HepG2 (cell line): ENCODE results near the gene PNPLA2. TPM values are rescaled to one million over a fixed set of nuclear protein-coding genes. Genes with fewer than 3 reads are reported as not detected.

Experiments
- HNRNPL ChIP-seq: fragments of 200-400 bp; formaldehyde crosslinking; IDR thresholded peaks from 2 replicates; pipeline ENCODE4 v1.6.1; 2017; ENCODE audit warnings: mild to moderate bottlenecking, low read depth, low read length
- JUN ChIP-seq: sonication (generic); formaldehyde crosslinking; IDR thresholded peaks from 2 replicates; pipeline ENCODE4 v1.4.0; 2020; ENCODE audit warnings: mild to moderate bottlenecking, missing genetic modification reagents
- KLF12 ChIP-seq: sonication (generic); formaldehyde crosslinking; IDR thresholded peaks from 2 replicates; pipeline ENCODE4 v1.4.0; 2020; ENCODE audit warnings: missing genetic modification reagents, borderline replicate concordance
- KLF6 ChIP-seq: IDR thresholded peaks from 2 replicates; pipeline ENCODE4 v1.8.0; 2016; ENCODE audit warnings: missing biosample characterization, missing genetic modification reagents
- MTF1 ChIP-seq: sonication (generic); formaldehyde crosslinking; IDR thresholded peaks from 2 replicates; pipeline ENCODE4 v1.5.0; 2020; ENCODE audit warnings: missing genetic modification reagents
- NPAS2 ChIP-seq: sonication (generic); formaldehyde crosslinking; IDR thresholded peaks from 2 replicates; pipeline ENCODE4 v1.8.0; 2022; ENCODE audit warnings: mild to moderate bottlenecking, missing genetic modification reagents, borderline replicate concordance
- RBM22 ChIP-seq: fragments of 200-400 bp; formaldehyde crosslinking; optimal IDR thresholded peaks from 2 replicates; pipeline ENCODE3; 2017; ENCODE audit warnings: mild to moderate bottlenecking, low read length, moderate library complexity
- ZNF546 ChIP-seq: sonication (generic); formaldehyde crosslinking; conservative IDR thresholded peaks from 2 replicates; pipeline ENCODE4 v1.8.1; 2023; ENCODE audit warnings: mild to moderate bottlenecking, missing genetic modification reagents
- polyA plus RNA-seq, 8 experiments: library from polyadenylated mRNA; depleted of rRNA in 3 of 8; stranded (reverse) in 7 of 8; unstranded in 1 of 8; fragments of >200 nt; fragmentation: Illumina TruSeq in 4 of 8; extraction: Trizol in 4 of 8; gene quantifications; 2 replicates each; pipeline versions ENCODE4 v1.2.1 to v1.2.3, GENCODE V29; 2011 to 2016; ENCODE audit warnings: low read depth in 4 of 8, missing spikeins in 1 of 8, mixed read lengths in 1 of 8; ENCODE audit not compliant: insufficient read depth in 1 of 8
- total RNA-seq, 5 experiments: library from RNA; depleted of rRNA; stranded (reverse); fragments of >200 nt; fragmentation: Illumina TruSeq; extraction: Trizol; gene quantifications; 2 replicates each; pipeline ENCODE4 v1.2.3, GENCODE V29; 2016; ENCODE audit warnings: low read depth in 1 of 5
- TF ChIP-seq, protein P1 (sequence below): sonication (generic); formaldehyde crosslinking; IDR thresholded peaks from 2 replicates; pipeline ENCODE4 v1.4.0; 2020; ENCODE audit warnings: missing genetic modification reagents
- TF ChIP-seq, protein P2 (sequence below): sonication (generic); formaldehyde crosslinking; IDR thresholded peaks from 2 replicates; pipeline ENCODE4 v1.5.0; 2020; ENCODE audit warnings: mild to moderate bottlenecking, missing genetic modification reagents, borderline replicate concordance
- TF ChIP-seq, protein P3 (sequence below): sonication (generic); formaldehyde crosslinking; IDR thresholded peaks from 2 replicates; pipeline ENCODE4 v1.5.1; 2020; ENCODE audit warnings: mild to moderate bottlenecking, missing genetic modification reagents
- TF ChIP-seq, protein P4 (sequence below): fragments of 450-650 bp; IDR thresholded peaks from 2 replicates; pipeline ENCODE4 v1.6.1; 2016
- TF ChIP-seq, protein P5 (sequence below): IDR thresholded peaks from 2 replicates; pipeline ENCODE4 v1.4.0; 2020; ENCODE audit warnings: mild to moderate bottlenecking, missing genetic modification reagents

The PNPLA2 gene
- total and polyA plus RNA-seq, 2 of the 13 experiments (the other 11 are each of a cell fraction or from before 2014, with no cell fraction given) = 10.5 to 43.2 TPM

DNA sequence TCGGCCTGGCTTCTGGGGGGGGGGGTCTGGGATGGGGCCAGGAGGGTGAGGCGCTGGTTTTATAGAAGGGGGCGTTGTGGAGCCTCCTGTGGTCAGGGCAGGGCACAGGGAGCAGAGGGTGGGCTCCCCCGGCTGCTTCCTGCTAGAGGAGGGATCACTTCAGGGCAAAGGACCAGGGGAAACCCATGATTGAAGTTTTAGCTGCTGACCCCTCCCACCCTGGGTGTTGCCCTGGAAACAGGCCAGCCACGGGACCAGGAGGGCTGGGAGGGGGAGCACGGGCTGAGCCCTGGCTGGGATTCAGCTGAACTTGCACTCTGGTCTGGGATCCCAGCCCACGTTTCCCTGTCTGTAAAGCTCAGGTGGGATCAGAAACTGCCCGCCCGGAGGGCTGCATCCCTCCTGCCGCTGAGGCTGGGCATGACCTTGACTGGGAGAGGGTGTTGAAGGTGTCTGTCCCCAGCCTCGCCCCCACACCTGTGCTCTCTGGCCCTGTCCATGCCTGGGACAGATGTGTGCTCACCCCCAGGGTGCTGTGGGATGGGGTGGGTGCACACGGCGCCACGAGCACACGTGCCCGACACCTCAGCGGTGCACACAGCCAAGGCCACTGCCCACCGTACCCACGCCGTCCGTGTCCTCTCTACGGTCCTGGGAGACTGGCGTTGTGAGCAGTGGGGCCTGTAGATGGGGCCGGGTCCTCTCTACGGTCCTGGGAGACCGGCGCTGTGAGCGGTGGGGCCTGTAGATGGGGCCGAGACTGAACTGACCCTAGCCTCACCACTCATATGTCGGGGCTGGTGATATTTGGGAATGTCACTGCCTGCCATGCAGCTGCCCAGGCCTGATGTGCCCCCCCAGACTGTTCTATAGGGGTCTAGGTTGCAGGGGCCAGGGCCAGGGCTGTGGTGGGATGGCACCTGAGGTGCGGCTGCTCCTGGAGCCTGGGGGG, 26.3 kb downstream of the PNPLA2 start (continued):
- TF ChIP-seq, protein P1, sequence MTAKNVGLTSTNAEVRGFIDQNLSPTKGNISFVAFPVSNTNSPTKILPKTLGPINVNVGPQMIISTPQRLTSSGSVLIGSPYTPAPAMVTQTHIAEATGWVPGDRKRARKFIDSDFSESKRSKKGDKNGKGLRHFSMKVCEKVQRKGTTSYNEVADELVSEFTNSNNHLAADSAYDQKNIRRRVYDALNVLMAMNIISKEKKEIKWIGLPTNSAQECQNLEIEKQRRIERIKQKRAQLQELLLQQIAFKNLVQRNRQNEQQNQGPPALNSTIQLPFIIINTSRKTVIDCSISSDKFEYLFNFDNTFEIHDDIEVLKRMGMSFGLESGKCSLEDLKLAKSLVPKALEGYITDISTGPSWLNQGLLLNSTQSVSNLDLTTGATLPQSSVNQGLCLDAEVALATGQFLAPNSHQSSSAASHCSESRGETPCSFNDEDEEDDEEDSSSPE (CRISPR knock-in tag) = no peak
- TF ChIP-seq, protein P2, sequence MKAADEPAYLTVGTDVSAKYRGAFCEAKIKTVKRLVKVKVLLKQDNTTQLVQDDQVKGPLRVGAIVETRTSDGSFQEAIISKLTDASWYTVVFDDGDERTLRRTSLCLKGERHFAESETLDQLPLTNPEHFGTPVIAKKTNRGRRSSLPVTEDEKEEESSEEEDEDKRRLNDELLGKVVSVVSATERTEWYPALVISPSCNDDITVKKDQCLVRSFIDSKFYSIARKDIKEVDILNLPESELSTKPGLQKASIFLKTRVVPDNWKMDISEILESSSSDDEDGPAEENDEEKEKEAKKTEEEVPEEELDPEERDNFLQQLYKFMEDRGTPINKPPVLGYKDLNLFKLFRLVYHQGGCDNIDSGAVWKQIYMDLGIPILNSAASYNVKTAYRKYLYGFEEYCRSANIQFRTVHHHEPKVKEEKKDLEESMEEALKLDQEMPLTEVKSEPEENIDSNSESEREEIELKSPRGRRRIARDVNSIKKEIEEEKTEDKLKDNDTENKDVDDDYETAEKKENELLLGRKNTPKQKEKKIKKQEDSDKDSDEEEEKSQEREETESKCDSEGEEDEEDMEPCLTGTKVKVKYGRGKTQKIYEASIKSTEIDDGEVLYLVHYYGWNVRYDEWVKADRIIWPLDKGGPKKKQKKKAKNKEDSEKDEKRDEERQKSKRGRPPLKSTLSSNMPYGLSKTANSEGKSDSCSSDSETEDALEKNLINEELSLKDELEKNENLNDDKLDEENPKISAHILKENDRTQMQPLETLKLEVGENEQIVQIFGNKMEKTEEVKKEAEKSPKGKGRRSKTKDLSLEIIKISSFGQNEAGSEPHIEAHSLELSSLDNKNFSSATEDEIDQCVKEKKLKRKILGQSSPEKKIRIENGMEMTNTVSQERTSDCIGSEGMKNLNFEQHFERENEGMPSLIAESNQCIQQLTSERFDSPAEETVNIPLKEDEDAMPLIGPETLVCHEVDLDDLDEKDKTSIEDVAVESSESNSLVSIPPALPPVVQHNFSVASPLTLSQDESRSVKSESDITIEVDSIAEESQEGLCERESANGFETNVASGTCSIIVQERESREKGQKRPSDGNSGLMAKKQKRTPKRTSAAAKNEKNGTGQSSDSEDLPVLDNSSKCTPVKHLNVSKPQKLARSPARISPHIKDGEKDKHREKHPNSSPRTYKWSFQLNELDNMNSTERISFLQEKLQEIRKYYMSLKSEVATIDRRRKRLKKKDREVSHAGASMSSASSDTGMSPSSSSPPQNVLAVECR (CRISPR knock-in tag) = no peak; the same call in 1 of the 2 replicates
- TF ChIP-seq RBM22 (no peak), ZNF546 (CRISPR knock-in tag) (no peak), JUN (CRISPR knock-in tag) (no peak), NPAS2 (no peak), KLF6 (CRISPR knock-in tag) (no peak), HNRNPL (no peak), KLF12 (CRISPR knock-in tag) (no peak), MTF1 (CRISPR knock-in tag) (no peak)
- TF ChIP-seq, protein P3, sequence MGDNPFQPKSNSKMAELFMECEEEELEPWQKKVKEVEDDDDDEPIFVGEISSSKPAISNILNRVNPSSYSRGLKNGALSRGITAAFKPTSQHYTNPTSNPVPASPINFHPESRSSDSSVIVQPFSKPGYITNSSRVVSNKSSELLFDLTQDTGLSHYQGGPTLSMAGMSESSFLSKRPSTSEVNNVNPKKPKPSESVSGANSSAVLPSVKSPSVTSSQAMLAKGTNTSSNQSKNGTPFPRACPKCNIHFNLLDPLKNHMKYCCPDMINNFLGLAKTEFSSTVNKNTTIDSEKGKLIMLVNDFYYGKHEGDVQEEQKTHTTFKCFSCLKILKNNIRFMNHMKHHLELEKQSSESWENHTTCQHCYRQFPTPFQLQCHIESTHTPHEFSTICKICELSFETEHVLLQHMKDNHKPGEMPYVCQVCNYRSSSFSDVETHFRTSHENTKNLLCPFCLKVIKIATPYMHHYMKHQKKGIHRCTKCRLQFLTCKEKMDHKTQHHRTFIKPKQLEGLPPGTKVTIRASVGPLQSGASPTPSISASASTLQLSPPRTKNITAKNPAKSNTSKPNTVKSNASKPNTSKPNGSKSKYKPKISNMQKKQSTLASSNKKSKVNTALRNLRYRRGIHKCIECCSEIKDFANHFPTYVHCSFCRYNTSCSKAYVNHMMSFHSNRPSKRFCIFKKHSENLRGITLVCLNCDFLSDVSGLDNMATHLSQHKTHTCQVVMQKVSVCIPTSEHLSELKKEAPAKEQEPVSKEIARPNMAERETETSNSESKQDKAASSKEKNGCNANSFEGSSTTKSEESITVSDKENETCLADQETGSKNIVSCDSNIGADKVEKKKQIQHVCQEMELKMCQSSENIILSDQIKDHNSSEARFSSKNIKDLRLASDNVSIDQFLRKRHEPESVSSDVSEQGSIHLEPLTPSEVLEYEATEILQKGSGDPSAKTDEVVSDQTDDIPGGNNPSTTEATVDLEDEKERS = no peak
- TF ChIP-seq, protein P4, sequence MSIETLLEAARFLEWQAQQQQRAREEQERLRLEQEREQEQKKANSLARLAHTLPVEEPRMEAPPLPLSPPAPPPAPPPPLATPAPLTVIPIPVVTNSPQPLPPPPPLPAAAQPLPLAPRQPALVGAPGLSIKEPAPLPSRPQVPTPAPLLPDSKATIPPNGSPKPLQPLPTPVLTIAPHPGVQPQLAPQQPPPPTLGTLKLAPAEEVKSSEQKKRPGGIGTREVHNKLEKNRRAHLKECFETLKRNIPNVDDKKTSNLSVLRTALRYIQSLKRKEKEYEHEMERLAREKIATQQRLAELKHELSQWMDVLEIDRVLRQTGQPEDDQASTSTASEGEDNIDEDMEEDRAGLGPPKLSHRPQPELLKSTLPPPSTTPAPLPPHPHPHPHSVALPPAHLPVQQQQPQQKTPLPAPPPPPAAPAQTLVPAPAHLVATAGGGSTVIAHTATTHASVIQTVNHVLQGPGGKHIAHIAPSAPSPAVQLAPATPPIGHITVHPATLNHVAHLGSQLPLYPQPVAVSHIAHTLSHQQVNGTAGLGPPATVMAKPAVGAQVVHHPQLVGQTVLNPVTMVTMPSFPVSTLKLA = no peak
- TF ChIP-seq, protein P5, sequence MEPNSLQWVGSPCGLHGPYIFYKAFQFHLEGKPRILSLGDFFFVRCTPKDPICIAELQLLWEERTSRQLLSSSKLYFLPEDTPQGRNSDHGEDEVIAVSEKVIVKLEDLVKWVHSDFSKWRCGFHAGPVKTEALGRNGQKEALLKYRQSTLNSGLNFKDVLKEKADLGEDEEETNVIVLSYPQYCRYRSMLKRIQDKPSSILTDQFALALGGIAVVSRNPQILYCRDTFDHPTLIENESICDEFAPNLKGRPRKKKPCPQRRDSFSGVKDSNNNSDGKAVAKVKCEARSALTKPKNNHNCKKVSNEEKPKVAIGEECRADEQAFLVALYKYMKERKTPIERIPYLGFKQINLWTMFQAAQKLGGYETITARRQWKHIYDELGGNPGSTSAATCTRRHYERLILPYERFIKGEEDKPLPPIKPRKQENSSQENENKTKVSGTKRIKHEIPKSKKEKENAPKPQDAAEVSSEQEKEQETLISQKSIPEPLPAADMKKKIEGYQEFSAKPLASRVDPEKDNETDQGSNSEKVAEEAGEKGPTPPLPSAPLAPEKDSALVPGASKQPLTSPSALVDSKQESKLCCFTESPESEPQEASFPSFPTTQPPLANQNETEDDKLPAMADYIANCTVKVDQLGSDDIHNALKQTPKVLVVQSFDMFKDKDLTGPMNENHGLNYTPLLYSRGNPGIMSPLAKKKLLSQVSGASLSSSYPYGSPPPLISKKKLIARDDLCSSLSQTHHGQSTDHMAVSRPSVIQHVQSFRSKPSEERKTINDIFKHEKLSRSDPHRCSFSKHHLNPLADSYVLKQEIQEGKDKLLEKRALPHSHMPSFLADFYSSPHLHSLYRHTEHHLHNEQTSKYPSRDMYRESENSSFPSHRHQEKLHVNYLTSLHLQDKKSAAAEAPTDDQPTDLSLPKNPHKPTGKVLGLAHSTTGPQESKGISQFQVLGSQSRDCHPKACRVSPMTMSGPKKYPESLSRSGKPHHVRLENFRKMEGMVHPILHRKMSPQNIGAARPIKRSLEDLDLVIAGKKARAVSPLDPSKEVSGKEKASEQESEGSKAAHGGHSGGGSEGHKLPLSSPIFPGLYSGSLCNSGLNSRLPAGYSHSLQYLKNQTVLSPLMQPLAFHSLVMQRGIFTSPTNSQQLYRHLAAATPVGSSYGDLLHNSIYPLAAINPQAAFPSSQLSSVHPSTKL = 0 out of 2 replicates have a peak, but pooled peaks have one; percentile 25
